ENCODE measurements around the gene TAS2R60. TPM values are rescaled to one million over a fixed set of nuclear protein-coding genes. Genes with fewer than 3 reads are reported as not detected.

TAS2R60 gene
- total and polyA plus RNA-seq, 4 donors = 1.2 to 2.7 TPM; not detected in 2

- no peaks in the 10 kb centered on the region for H3K4me1 ChIP-seq (ENCODE audit: control insufficient read depth in 1 of 2, insufficient read depth in 2 of 2, low read length in 2 of 2)
- H3K36me3 ChIP-seq (ENCODE audit: control insufficient read depth in 1 of 2, insufficient read depth in 2 of 2, low read length in 1 of 2) = no peaks in the 10 kb centered on the region
- DNase-seq (no peak), ATAC-seq (ENCODE audit: low FRiP score) (no peak)
- H3K9me3 ChIP-seq (ENCODE audit: control insufficient read depth, low read length) = no peaks in the 10 kb centered on the region
- intact Hi-C loops (cut with DNase I) = no loop called here
- H3K27me3 ChIP-seq (ENCODE audit: control insufficient read depth in 1 of 2, insufficient read depth in 2 of 2, low read length in 1 of 2) = no peaks in the 10 kb centered on the region
- H3K27ac ChIP-seq (ENCODE audit: low read depth in 1 of 2, low read length in 2 of 2) = no peak overlapping the region
- 72 to 73% methylated on average over 4 of the region's 4 CpGs for WGBS, 2 donors
- no peak overlapping the region for H3K4me3 ChIP-seq (ENCODE audit: low read length in 2 of 2)
Measured at GRCh38 chr7:143456992-143457793, 13.9 kb downstream of the TAS2R60 start.

- WGBS, 2 donors = 82 to 87% methylated on average over 3 of the region's 3 CpGs
- H3K36me3 ChIP-seq (ENCODE audit: control insufficient read depth in 1 of 2, insufficient read depth in 2 of 2, low read length in 1 of 2) = no peaks in the 10 kb centered on the region
- H3K9me3 ChIP-seq (ENCODE audit: control insufficient read depth, low read length) = no peaks in the 10 kb centered on the region
- no peak overlapping the region for H3K4me3 ChIP-seq (ENCODE audit: low read length in 2 of 2)
- no peak for ATAC-seq (ENCODE audit: low FRiP score)
- no peak overlapping the region for H3K27ac ChIP-seq (ENCODE audit: low read depth in 1 of 2, low read length in 2 of 2)
- H3K4me1 ChIP-seq (ENCODE audit: control insufficient read depth in 1 of 2, insufficient read depth in 2 of 2, low read length in 2 of 2) = no peaks in the 10 kb centered on the region
- intact Hi-C loops (cut with DNase I) = no loop called here
- no peaks in the 10 kb centered on the region for H3K27me3 ChIP-seq (ENCODE audit: control insufficient read depth in 1 of 2, insufficient read depth in 2 of 2, low read length in 1 of 2)
- DNase-seq = no peak
Measured at GRCh38 chr7:143458263-143458662, 15.0 kb downstream of the TAS2R60 start.

- no peaks in the 10 kb centered on the region for H3K27me3 ChIP-seq (ENCODE audit: control insufficient read depth in 1 of 2, insufficient read depth in 2 of 2, low read length in 1 of 2)
- H3K27ac ChIP-seq (ENCODE audit: low read depth in 1 of 2, low read length in 2 of 2) = no peak overlapping the region
- H3K4me3 ChIP-seq (ENCODE audit: low read length in 2 of 2) = no peak overlapping the region
- intact Hi-C loops (cut with DNase I) = no loop called here
- no peak for DNase-seq
- no peak for ATAC-seq (ENCODE audit: low FRiP score)
- H3K9me3 ChIP-seq (ENCODE audit: control insufficient read depth, low read length) = no peaks in the 10 kb centered on the region
- H3K36me3 ChIP-seq (ENCODE audit: control insufficient read depth in 1 of 2, insufficient read depth in 2 of 2, low read length in 1 of 2) = no peaks in the 10 kb centered on the region
- 75 to 78% methylated on average over 3 of the region's 3 CpGs for WGBS, 2 donors
- H3K4me1 ChIP-seq (ENCODE audit: control insufficient read depth in 1 of 2, insufficient read depth in 2 of 2, low read length in 2 of 2) = no peaks in the 10 kb centered on the region
Measured at GRCh38 chr7:143458681-143459080, 15.4 kb downstream of the TAS2R60 start.

GRCh38 chr7:143459359-143459758, 16.1 kb downstream of the TAS2R60 start:
- intact Hi-C loops (cut with DNase I) = no loop called here
- ATAC-seq (ENCODE audit: low FRiP score) (no peak), DNase-seq (no peak)
- no peak overlapping the region for H3K27ac ChIP-seq (ENCODE audit: low read depth in 1 of 2, low read length in 2 of 2)
- no peaks in the 10 kb centered on the region for H3K4me1 ChIP-seq (ENCODE audit: control insufficient read depth in 1 of 2, insufficient read depth in 2 of 2, low read length in 2 of 2)
- WGBS, 2 donors = 91 to 94% methylated on average over 1 of the region's 1 CpG
- H3K27me3 ChIP-seq (ENCODE audit: control insufficient read depth in 1 of 2, insufficient read depth in 2 of 2, low read length in 1 of 2) = no peaks in the 10 kb centered on the region
- no peaks in the 10 kb centered on the region for H3K36me3 ChIP-seq (ENCODE audit: control insufficient read depth in 1 of 2, insufficient read depth in 2 of 2, low read length in 1 of 2)
- no peak overlapping the region for H3K4me3 ChIP-seq (ENCODE audit: low read length in 2 of 2)
- H3K9me3 ChIP-seq (ENCODE audit: control insufficient read depth, low read length) = no peaks in the 10 kb centered on the region

- intact Hi-C loops (cut with DNase I) = no loop called here
- ATAC-seq (ENCODE audit: low FRiP score) (no peak), DNase-seq (no peak)
- no peaks in the 10 kb centered on the region for H3K9me3 ChIP-seq (ENCODE audit: control insufficient read depth, low read length)
- H3K4me1 ChIP-seq (ENCODE audit: control insufficient read depth in 1 of 2, insufficient read depth in 2 of 2, low read length in 2 of 2) = no peaks in the 10 kb centered on the region
- no peak overlapping the region for H3K4me3 ChIP-seq (ENCODE audit: low read length in 2 of 2)
- H3K36me3 ChIP-seq (ENCODE audit: control insufficient read depth in 1 of 2, insufficient read depth in 2 of 2, low read length in 1 of 2) = no peaks in the 10 kb centered on the region
- no peaks in the 10 kb centered on the region for H3K27me3 ChIP-seq (ENCODE audit: control insufficient read depth in 1 of 2, insufficient read depth in 2 of 2, low read length in 1 of 2)
- no peak overlapping the region for H3K27ac ChIP-seq (ENCODE audit: low read depth in 1 of 2, low read length in 2 of 2)
- WGBS, 2 donors = 67 to 79% methylated on average over 4 of the region's 4 CpGs
Measured at GRCh38 chr7:143460271-143460979, 17.2 kb downstream of the TAS2R60 start.

GRCh38 chr7:143462045-143462444, 18.8 kb downstream of the TAS2R60 start:
- H3K27ac ChIP-seq (ENCODE audit: low read depth in 1 of 2, low read length in 2 of 2) = no peak overlapping the region
- no peaks in the 10 kb centered on the region for H3K9me3 ChIP-seq (ENCODE audit: control insufficient read depth, low read length)
- ATAC-seq (ENCODE audit: low FRiP score) (no peak), DNase-seq (no peak)
- no peaks in the 10 kb centered on the region for H3K36me3 ChIP-seq (ENCODE audit: control insufficient read depth in 1 of 2, insufficient read depth in 2 of 2, low read length in 1 of 2)
- WGBS, 2 donors = 71 to 73% methylated on average over 3 of the region's 3 CpGs
- H3K4me3 ChIP-seq (ENCODE audit: low read length in 2 of 2) = no peak overlapping the region
- no peaks in the 10 kb centered on the region for H3K4me1 ChIP-seq (ENCODE audit: control insufficient read depth in 1 of 2, insufficient read depth in 2 of 2, low read length in 2 of 2)
- intact Hi-C loops (cut with DNase I) = no loop called here
- H3K27me3 ChIP-seq (ENCODE audit: control insufficient read depth in 1 of 2, insufficient read depth in 2 of 2, low read length in 1 of 2) = no peaks in the 10 kb centered on the region

GRCh38 chr7:143463556-143463955, 20.3 kb downstream of the TAS2R60 start:
- no peak overlapping the region for H3K27ac ChIP-seq (ENCODE audit: low read depth in 1 of 2, low read length in 2 of 2)

GRCh38 chr7:143463957-143464356, 20.7 kb downstream of the TAS2R60 start:
- intact Hi-C loops (cut with DNase I) = no loop called here
- H3K4me1 ChIP-seq (ENCODE audit: control insufficient read depth in 1 of 2, insufficient read depth in 2 of 2, low read length in 2 of 2) = no peaks in the 10 kb centered on the region
- no peaks in the 10 kb centered on the region for H3K9me3 ChIP-seq (ENCODE audit: control insufficient read depth, low read length)
- WGBS, 2 donors = 72 to 78% methylated on average over 1 of the region's 1 CpG
- H3K27me3 ChIP-seq (ENCODE audit: control insufficient read depth in 1 of 2, insufficient read depth in 2 of 2, low read length in 1 of 2) = no peaks in the 10 kb centered on the region
- no peak overlapping the region for H3K27ac ChIP-seq (ENCODE audit: low read depth in 1 of 2, low read length in 2 of 2)
- H3K36me3 ChIP-seq (ENCODE audit: control insufficient read depth in 1 of 2, insufficient read depth in 2 of 2, low read length in 1 of 2) = no peaks in the 10 kb centered on the region
- ATAC-seq (ENCODE audit: low FRiP score) (no peak), DNase-seq (no peak)
- no peak overlapping the region for H3K4me3 ChIP-seq (ENCODE audit: low read length in 2 of 2)

More at GRCh38 chr7:143463556-143463955, 20.3 kb downstream of the TAS2R60 start:
- Histone ChIP-seq H3K4me3 (ENCODE audit: low read length in 2 of 2) (no peak overlapping the region), H3K27me3 (ENCODE audit: control insufficient read depth in 1 of 2, insufficient read depth in 2 of 2, low read length in 1 of 2) (no peaks in the 10 kb centered on the region), H3K4me1 (ENCODE audit: control insufficient read depth in 1 of 2, insufficient read depth in 2 of 2, low read length in 2 of 2) (no peaks in the 10 kb centered on the region), H3K9me3 (ENCODE audit: control insufficient read depth, low read length) (no peaks in the 10 kb centered on the region), H3K36me3 (ENCODE audit: control insufficient read depth in 1 of 2, insufficient read depth in 2 of 2, low read length in 1 of 2) (no peaks in the 10 kb centered on the region)
- DNase-seq (no peak), ATAC-seq (ENCODE audit: low FRiP score) (no peak)
- intact Hi-C loops (cut with DNase I) = no loop called here

- no peak for DNase-seq
- ATAC-seq (ENCODE audit: low FRiP score) = no peak
- Histone ChIP-seq H3K27me3 (ENCODE audit: control insufficient read depth in 1 of 2, insufficient read depth in 2 of 2, low read length in 1 of 2) (no peaks in the 10 kb centered on the region), H3K4me3 (ENCODE audit: low read length in 2 of 2) (no peak overlapping the region), H3K9me3 (ENCODE audit: control insufficient read depth, low read length) (peaks cover 3% of the 10 kb centered on the region), H3K36me3 (ENCODE audit: control insufficient read depth in 1 of 2, insufficient read depth in 2 of 2, low read length in 1 of 2) (no peaks in the 10 kb centered on the region), H3K4me1 (ENCODE audit: control insufficient read depth in 1 of 2, insufficient read depth in 2 of 2, low read length in 2 of 2) (no peaks in the 10 kb centered on the region), H3K27ac (ENCODE audit: low read depth in 1 of 2, low read length in 2 of 2) (no peak overlapping the region)
- 89 to 95% methylated on average over 1 of the region's 1 CpG for WGBS, 2 donors
- intact Hi-C loops (cut with DNase I) = no loop called here
Measured at GRCh38 chr7:143467724-143468123, 24.5 kb downstream of the TAS2R60 start.

All from aorta (tissue), 5 donors.